Measurements from ENCODE around the gene PANK2.

The PANK2 gene

GRCh38 chr20:3902446-3902845 lies 13.3 kb downstream of the PANK2 start:
- no peak for DNase-seq

- DNase-seq: no peak
These were observed 15.0 kb downstream of the PANK2 start for GRCh38 chr20:3904224-3904623.

GRCh38 chr20:3904857-3905256 lies 15.7 kb downstream of the PANK2 start:
- DNase-seq: no peak

GRCh38 chr20:3906744-3907721 lies 17.8 kb downstream of the PANK2 start:
- peak; percentile 36 for DNase-seq

- no peak for DNase-seq
These were observed 19.5 kb downstream of the PANK2 start for GRCh38 chr20:3908667-3909066.

GRCh38 chr20:3909952-3910366 lies 20.8 kb downstream of the PANK2 start:
- no peak for DNase-seq

- DNase-seq: no peak
These were observed 21.7 kb downstream of the PANK2 start for GRCh38 chr20:3910853-3911252.

GRCh38 chr20:3911956-3912355 lies 22.8 kb downstream of the PANK2 start:
- no peak for DNase-seq

GRCh38 chr20:3914446-3914845 lies 25.3 kb downstream of the PANK2 start:
- DNase-seq: no peak

- no peak for DNase-seq
These were observed 26.5 kb downstream of the PANK2 start for GRCh38 chr20:3915691-3916090.

- no peak for DNase-seq
These were observed 27.2 kb downstream of the PANK2 start for GRCh38 chr20:3916364-3916763.

- DNase-seq: no peak
These were observed 30.2 kb downstream of the PANK2 start for GRCh38 chr20:3919352-3919751.

- DNase-seq: no peak
These were observed 33.2 kb downstream of the PANK2 start for GRCh38 chr20:3922223-3922982.

GRCh38 chr20:3922983-3923339 lies 33.8 kb downstream of the PANK2 start:
- DNase-seq: no peak

- no peak for DNase-seq
These were observed 34.6 kb downstream of the PANK2 start for GRCh38 chr20:3923818-3924217.

GRCh38 chr20:3924304-3925112 lies 35.3 kb downstream of the PANK2 start:
- DNase-seq: peak; percentile 28

- DNase-seq: no peak
These were observed 36.0 kb downstream of the PANK2 start for GRCh38 chr20:3925113-3925695.

GRCh38 chr20:3925899-3926638 lies 36.9 kb downstream of the PANK2 start:
- DNase-seq: no peak

- peak; percentile 19 for DNase-seq
These were observed 38.5 kb downstream of the PANK2 start for GRCh38 chr20:3927486-3928291.

- DNase-seq: no peak
These were observed 40.5 kb downstream of the PANK2 start for GRCh38 chr20:3929713-3930060.
